Erythroblast (primary cell): Measurements from ENCODE around the gene SLC38A5.

ENCODE experiments used
- GATA1 ChIP-seq: IDR thresholded peaks from 2 replicates; pipeline ENCODE4 v1.6.1; 2011; ENCODE audit warnings: low read depth, mild to moderate bottlenecking, control low read depth, low read length, moderate library complexity
- POLR2A ChIP-seq: IDR thresholded peaks from 2 replicates; pipeline ENCODE4 v1.6.1; 2011; ENCODE audit warnings: mild to moderate bottlenecking, low read length

GRCh38 chrX:48514868-48515460 is 44.9 kb upstream of the SLC38A5 start:
- TF ChIP-seq POLR2A (no peak), GATA1 (no peak)
